Muscle layer of duodenum (tissue), 2 donors: ENCODE data around the gene UNC5C.

ENCODE experiments used
- H3K27ac ChIP-seq: one replicate; pipeline ENCODE4 v1.7.0; 2013; ENCODE audit warnings: mild to moderate bottlenecking, low read length
- H3K27me3 ChIP-seq: one replicate; pipeline ENCODE4 v1.7.0; 2013; ENCODE audit warnings: low read depth, mild to moderate bottlenecking, control low read depth, low read length
- H3K36me3 ChIP-seq, 2 donors: one replicate each; pipeline ENCODE4 v1.7.0; 2013; ENCODE audit warnings: low read length in 2 of 2, control low read depth in 1 of 2, mild to moderate bottlenecking in 1 of 2; ENCODE audit not compliant: insufficient read depth in 2 of 2, control insufficient read depth in 1 of 2
- H3K4me1 ChIP-seq, 2 donors: one replicate each; pipeline ENCODE4 v1.7.0; 2013; ENCODE audit warnings: low read length in 2 of 2, mild to moderate bottlenecking in 2 of 2, control low read depth in 1 of 2, moderate library complexity in 1 of 2; ENCODE audit not compliant: insufficient read depth in 2 of 2, control insufficient read depth in 1 of 2
- H3K4me3 ChIP-seq, 2 donors: one replicate each; pipeline ENCODE4 v1.7.0; 2013; ENCODE audit warnings: low read length in 2 of 2, low read depth in 1 of 2, mild to moderate bottlenecking in 1 of 2
- H3K9me3 ChIP-seq, 2 donors: one replicate each; pipeline ENCODE4 v1.7.0; 2013; ENCODE audit warnings: low read length in 2 of 2, control low read depth in 1 of 2, mild to moderate bottlenecking in 1 of 2; ENCODE audit not compliant: control insufficient read depth in 1 of 2
- donor health status: healthy.

Gene UNC5C

GRCh38 chr4:95515589-95515988 is 33.2 kb downstream of the UNC5C start:
- no peaks in the 10 kb centered on the region for H3K27me3 ChIP-seq
- no peak overlapping the region for H3K4me3 ChIP-seq
- no peaks in the 10 kb centered on the region for H3K4me1 ChIP-seq
- H3K36me3 ChIP-seq = no peaks in the 10 kb centered on the region
- no peak overlapping the region for H3K27ac ChIP-seq
- no peaks in the 10 kb centered on the region for H3K9me3 ChIP-seq

DNA sequence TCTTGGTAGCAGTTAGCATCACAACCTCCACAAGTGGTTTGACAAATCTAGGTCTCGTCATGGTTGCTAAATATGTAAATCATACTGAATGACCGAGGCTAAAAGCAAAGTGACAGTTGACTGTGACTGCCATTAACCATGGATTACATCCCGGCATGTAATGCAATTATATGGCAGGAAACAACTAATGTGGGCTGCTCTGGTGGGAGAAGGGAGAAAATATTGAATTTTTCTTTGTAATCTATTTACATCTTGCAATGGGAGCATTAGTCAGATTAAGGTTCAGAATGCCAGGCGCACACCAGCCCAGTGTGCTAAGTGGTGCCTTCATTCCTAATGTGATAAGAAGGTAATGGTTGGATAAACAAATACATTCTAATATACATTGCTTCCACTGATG is 35.8 kb downstream of the UNC5C start:
- H3K4me1 ChIP-seq = no peaks in the 10 kb centered on the region
- H3K36me3 ChIP-seq = no peaks in the 10 kb centered on the region
- H3K4me3 ChIP-seq = no peak overlapping the region
- no peak overlapping the region for H3K27ac ChIP-seq
- H3K27me3 ChIP-seq = no peaks in the 10 kb centered on the region
- H3K9me3 ChIP-seq = no peaks in the 10 kb centered on the region

GRCh38 chr4:95511477-95511876 is 37.3 kb downstream of the UNC5C start:
- Histone ChIP-seq H3K4me1 (no peaks in the 10 kb centered on the region), H3K27ac (no peak overlapping the region), H3K27me3 (no peaks in the 10 kb centered on the region), H3K4me3 (no peak overlapping the region), H3K36me3 (no peaks in the 10 kb centered on the region), H3K9me3 (no peaks in the 10 kb centered on the region)

DNA sequence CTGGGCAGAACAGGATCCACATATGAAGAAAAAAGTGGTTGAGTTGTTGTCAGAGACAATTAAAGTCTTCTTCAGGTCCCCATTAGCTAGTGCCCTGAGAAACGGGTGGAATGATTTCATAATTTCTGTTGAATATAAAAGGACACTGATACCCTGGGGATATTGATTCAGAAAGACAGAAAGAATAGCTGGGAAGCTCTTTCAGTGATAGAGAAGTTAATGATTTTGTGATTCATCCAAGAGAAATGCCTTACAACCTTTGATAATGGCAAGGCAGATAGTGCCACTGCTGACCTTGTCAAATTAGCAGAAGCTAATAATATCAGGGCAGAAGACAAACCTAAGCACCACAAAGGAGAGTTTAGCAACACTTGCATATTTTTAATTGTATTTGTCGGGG is 37.9 kb downstream of the UNC5C start:
- no peak overlapping the region for H3K4me3 ChIP-seq
- no peaks in the 10 kb centered on the region for H3K27me3 ChIP-seq
- no peak overlapping the region for H3K27ac ChIP-seq
- H3K9me3 ChIP-seq = no peaks in the 10 kb centered on the region
- no peaks in the 10 kb centered on the region for H3K4me1 ChIP-seq
- H3K36me3 ChIP-seq = no peaks in the 10 kb centered on the region

GRCh38 chr4:95510145-95510544 is 38.6 kb downstream of the UNC5C start:
- Histone ChIP-seq H3K27me3 (no peaks in the 10 kb centered on the region), H3K27ac (no peak overlapping the region), H3K36me3 (no peaks in the 10 kb centered on the region), H3K4me3 (no peak overlapping the region), H3K9me3 (no peaks in the 10 kb centered on the region), H3K4me1 (no peaks in the 10 kb centered on the region)

GRCh38 chr4:95508421-95508820 is 40.4 kb downstream of the UNC5C start:
- H3K4me3 ChIP-seq = no peak overlapping the region
- no peaks in the 10 kb centered on the region for H3K27me3 ChIP-seq
- H3K36me3 ChIP-seq = no peaks in the 10 kb centered on the region
- H3K9me3 ChIP-seq = no peaks in the 10 kb centered on the region
- H3K4me1 ChIP-seq = no peaks in the 10 kb centered on the region
- H3K27ac ChIP-seq = no peak overlapping the region

- no peaks in the 10 kb centered on the region for H3K9me3 ChIP-seq
- no peak overlapping the region for H3K4me3 ChIP-seq
- no peak overlapping the region for H3K27ac ChIP-seq
- H3K4me1 ChIP-seq = no peaks in the 10 kb centered on the region
- no peaks in the 10 kb centered on the region for H3K27me3 ChIP-seq
- no peaks in the 10 kb centered on the region for H3K36me3 ChIP-seq
Observed at GRCh38 chr4:95507561-95507960, 41.2 kb downstream of the UNC5C start.

DNA sequence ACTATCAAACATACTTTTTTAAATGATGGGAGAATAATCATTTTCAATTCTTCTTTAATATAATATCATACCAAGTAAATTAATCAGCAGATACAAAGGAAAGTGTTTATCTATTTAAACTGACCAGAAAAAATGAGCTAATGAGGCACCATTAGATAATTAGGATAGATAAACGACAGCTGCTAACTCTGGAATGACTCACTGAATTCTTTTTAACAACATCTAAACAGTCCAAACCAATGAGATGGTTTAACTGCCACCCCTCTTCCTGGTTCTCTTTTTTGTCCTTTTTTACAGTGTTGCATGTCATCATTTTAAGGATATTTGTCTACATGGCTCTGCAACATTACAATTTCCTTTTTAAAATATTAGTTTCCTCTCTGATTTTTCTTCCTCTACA is 41.6 kb downstream of the UNC5C start:
- H3K27ac ChIP-seq = no peak overlapping the region

DNA sequence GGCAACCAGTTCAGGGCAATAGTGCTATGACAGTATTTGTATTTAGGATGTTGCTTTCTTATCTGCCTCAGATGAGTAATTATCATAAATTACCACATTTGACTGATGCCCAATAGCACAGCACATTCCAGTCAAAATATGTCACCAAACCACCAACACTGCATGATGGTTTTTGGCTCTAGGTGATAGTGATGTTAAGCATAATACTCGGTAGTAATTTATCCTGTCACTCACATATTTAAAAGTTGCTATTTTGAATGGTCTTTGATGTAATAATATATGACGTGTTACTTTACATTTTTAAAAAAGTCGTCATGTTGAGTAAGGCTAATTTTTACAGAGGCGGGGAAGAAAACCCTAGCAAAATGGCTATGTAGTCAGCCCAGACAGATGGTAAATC is 42.5 kb downstream of the UNC5C start:
- Histone ChIP-seq H3K27ac (no peak overlapping the region), H3K36me3 (no peaks in the 10 kb centered on the region), H3K9me3 (no peaks in the 10 kb centered on the region), H3K27me3 (no peaks in the 10 kb centered on the region), H3K4me1 (no peaks in the 10 kb centered on the region), H3K4me3 (no peak overlapping the region)

More for the DNA sequence above, 41.6 kb downstream of the UNC5C start:
- Histone ChIP-seq H3K9me3 (no peaks in the 10 kb centered on the region), H3K4me3 (no peak overlapping the region), H3K27me3 (no peaks in the 10 kb centered on the region), H3K4me1 (no peaks in the 10 kb centered on the region), H3K36me3 (no peaks in the 10 kb centered on the region)

- H3K4me1 ChIP-seq = no peaks in the 10 kb centered on the region
- no peak overlapping the region for H3K27ac ChIP-seq
- H3K9me3 ChIP-seq = no peaks in the 10 kb centered on the region
- no peaks in the 10 kb centered on the region for H3K27me3 ChIP-seq
- H3K36me3 ChIP-seq = no peaks in the 10 kb centered on the region
- no peak overlapping the region for H3K4me3 ChIP-seq
Observed at GRCh38 chr4:95505799-95506198, 43.0 kb downstream of the UNC5C start.

- H3K4me1 ChIP-seq = no peaks in the 10 kb centered on the region
- H3K9me3 ChIP-seq = no peaks in the 10 kb centered on the region
- no peak overlapping the region for H3K4me3 ChIP-seq
- H3K27me3 ChIP-seq = no peaks in the 10 kb centered on the region
- H3K27ac ChIP-seq = no peak overlapping the region
- H3K36me3 ChIP-seq = no peaks in the 10 kb centered on the region
Observed at GRCh38 chr4:95505151-95505550, 43.6 kb downstream of the UNC5C start.

DNA sequence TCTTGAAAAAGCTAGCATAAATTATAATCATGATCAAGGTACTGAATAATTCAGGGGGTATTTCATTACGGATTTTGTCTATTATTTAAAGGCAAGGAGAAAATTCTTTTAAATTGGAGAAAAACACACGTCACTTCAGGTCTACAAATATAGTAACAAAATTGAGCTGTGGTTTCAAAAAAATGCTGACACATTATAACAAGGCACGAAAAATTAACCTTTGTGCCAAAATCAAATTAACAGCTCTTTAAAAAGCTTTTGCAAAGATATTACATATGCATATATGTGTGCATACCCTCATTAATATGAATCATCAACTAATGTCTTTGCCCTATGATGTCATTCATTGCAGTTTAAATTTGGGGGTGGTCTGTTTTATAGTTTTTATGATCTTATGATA is 44.3 kb downstream of the UNC5C start:
- Histone ChIP-seq H3K27ac (no peak overlapping the region), H3K4me1 (no peaks in the 10 kb centered on the region), H3K27me3 (no peaks in the 10 kb centered on the region), H3K9me3 (no peaks in the 10 kb centered on the region), H3K4me3 (no peak overlapping the region), H3K36me3 (no peaks in the 10 kb centered on the region)
